HepG2 (cell line): ENCODE data around the gene IL11RA. TPM values are rescaled to one million over a fixed set of nuclear protein-coding genes. Genes with fewer than 3 reads are reported as not detected.

ENCODE experiments used
- ATM ChIP-seq: fragments of 450-650 bp; IDR thresholded peaks from 2 replicates; pipeline ENCODE4 v1.7.1; 2017; ENCODE audit warnings: mild to moderate bottlenecking, borderline replicate concordance
- FOXM1 ChIP-seq: sonication (generic); formaldehyde crosslinking; IDR thresholded peaks from 2 replicates; pipeline ENCODE4 v1.5.0; 2020; ENCODE audit warnings: missing genetic modification reagents
- HNF4A ChIP-seq: sonication (generic); formaldehyde crosslinking; IDR thresholded peaks from 2 replicates; pipeline ENCODE4 v1.4.0; 2020; ENCODE audit warnings: missing genetic modification reagents
- JARID2 ChIP-seq: sonication (generic); formaldehyde crosslinking; IDR thresholded peaks from 2 replicates; pipeline ENCODE4 v1.8.1; 2023; ENCODE audit warnings: missing genetic modification reagents, inconsistent platforms; ENCODE audit not compliant: insufficient replicate concordance
- MTF1 ChIP-seq: sonication (generic); formaldehyde crosslinking; IDR thresholded peaks from 2 replicates; pipeline ENCODE4 v1.5.0; 2020; ENCODE audit warnings: missing genetic modification reagents
- NONO ChIP-seq, 2 experiments: fragments of 450-650 bp in 1 of 2; sonication (generic) in 1 of 2; formaldehyde crosslinking in 1 of 2; IDR thresholded peaks in 1 of 2; conservative IDR thresholded peaks in 1 of 2; 2 replicates each; pipeline versions ENCODE4 v1.6.1 to v1.8.0; 2017 to 2022; ENCODE audit warnings: mild to moderate bottlenecking in 1 of 2, missing genetic modification reagents in 1 of 2, moderate library complexity in 1 of 2
- RAD51 ChIP-seq: fragments of 450-650 bp; IDR thresholded peaks from 2 replicates; pipeline ENCODE4 v1.6.1; 2016; ENCODE audit warnings: borderline replicate concordance
- RFX3 ChIP-seq: IDR thresholded peaks from 2 replicates; pipeline ENCODE4 v1.6.1; 2016; ENCODE audit warnings: missing biosample characterization, missing genetic modification reagents
- SAP130 ChIP-seq: IDR thresholded peaks from 2 replicates; pipeline ENCODE4 v1.6.1; 2016; ENCODE audit warnings: low read depth
- TCF12 ChIP-seq, 2 experiments: fragments of 450-650 bp in 1 of 2; sonication (generic) in 1 of 2; formaldehyde crosslinking in 1 of 2; IDR thresholded peaks; 2 replicates each; pipeline versions ENCODE4 v1.6.1 to v1.8.0; 2017 to 2022; ENCODE audit warnings: antibody characterized with exemption in 1 of 2, mild to moderate bottlenecking in 1 of 2, missing genetic modification reagents in 1 of 2, moderate library complexity in 1 of 2
- TOE1 ChIP-seq: sonication (generic); formaldehyde crosslinking; IDR thresholded peaks from 2 replicates; pipeline ENCODE4 v1.4.0; 2020; ENCODE audit warnings: mild to moderate bottlenecking, missing genetic modification reagents
- XBP1 ChIP-seq: sonication (generic); formaldehyde crosslinking; IDR thresholded peaks from 2 replicates; pipeline ENCODE4 v1.5.0; 2020; ENCODE audit warnings: missing genetic modification reagents
- ZFP36L2 ChIP-seq: sonication (generic); formaldehyde crosslinking; IDR thresholded peaks from 2 replicates; pipeline ENCODE4 v1.4.0; 2020; ENCODE audit warnings: missing genetic modification reagents
- ZFP82 ChIP-seq: sonication (generic); formaldehyde crosslinking; IDR thresholded peaks from 2 replicates; pipeline ENCODE4 v1.5.1; 2020; ENCODE audit warnings: mild to moderate bottlenecking, missing genetic modification reagents, borderline replicate concordance
- ZMYM4 ChIP-seq: sonication (generic); formaldehyde crosslinking; IDR thresholded peaks from 2 replicates; pipeline ENCODE4 v1.8.1; 2023; ENCODE audit warnings: mild to moderate bottlenecking, missing genetic modification reagents
- ZNF224 ChIP-seq: sonication (generic); formaldehyde crosslinking; IDR thresholded peaks from 2 replicates; pipeline ENCODE4 v1.5.0; 2020; ENCODE audit warnings: mild to moderate bottlenecking, missing genetic modification reagents
- ZNF225 ChIP-seq: sonication (generic); formaldehyde crosslinking; IDR thresholded peaks from 2 replicates; pipeline ENCODE4 v1.4.0; 2020; ENCODE audit warnings: mild to moderate bottlenecking, missing genetic modification reagents
- ZNF333 ChIP-seq: sonication (generic); formaldehyde crosslinking; IDR thresholded peaks from 2 replicates; pipeline ENCODE4 v1.4.0; 2020; ENCODE audit warnings: mild to moderate bottlenecking, missing genetic modification reagents, borderline replicate concordance
- ZNF430 ChIP-seq: sonication (generic); formaldehyde crosslinking; IDR thresholded peaks from 2 replicates; pipeline ENCODE4 v1.9.0; 2021; ENCODE audit warnings: mild to moderate bottlenecking, missing genetic modification reagents
- ZNF782 ChIP-seq: sonication (generic); formaldehyde crosslinking; IDR thresholded peaks from 2 replicates; pipeline ENCODE4 v1.4.0; 2020; ENCODE audit warnings: missing genetic modification reagents, mild to moderate bottlenecking, borderline replicate concordance
- polyA plus RNA-seq, 8 experiments: library from polyadenylated mRNA; depleted of rRNA in 3 of 8; stranded (reverse) in 7 of 8; unstranded in 1 of 8; fragments of >200 nt; fragmentation: Illumina TruSeq in 4 of 8; extraction: Trizol in 4 of 8; gene quantifications; 2 replicates each; pipeline versions ENCODE4 v1.2.1 to v1.2.3, GENCODE V29; 2011 to 2016; ENCODE audit warnings: low read depth in 4 of 8, missing spikeins in 1 of 8, mixed read lengths in 1 of 8; ENCODE audit not compliant: insufficient read depth in 1 of 8
- total RNA-seq, 5 experiments: library from RNA; depleted of rRNA; stranded (reverse); fragments of >200 nt; fragmentation: Illumina TruSeq; extraction: Trizol; gene quantifications; 2 replicates each; pipeline ENCODE4 v1.2.3, GENCODE V29; 2016; ENCODE audit warnings: low read depth in 1 of 5
- TF ChIP-seq, protein P1 (sequence below): sonication (generic); formaldehyde crosslinking; IDR thresholded peaks from 2 replicates; pipeline ENCODE4 v1.5.0; 2020; ENCODE audit warnings: missing genetic modification reagents, mild to moderate bottlenecking, borderline replicate concordance
- TF ChIP-seq, protein P2 (sequence below): sonication (generic); formaldehyde crosslinking; IDR thresholded peaks from 2 replicates; pipeline ENCODE4 v1.4.0; 2020; ENCODE audit warnings: mild to moderate bottlenecking, low read depth, missing genetic modification reagents
- TF ChIP-seq, protein P3 (sequence below): sonication (generic); formaldehyde crosslinking; IDR thresholded peaks from 2 replicates; pipeline ENCODE4 v1.5.0; 2020; ENCODE audit warnings: missing genetic modification reagents
- TF ChIP-seq, protein P4 (sequence below): sonication (generic); formaldehyde crosslinking; IDR thresholded peaks from 2 replicates; pipeline ENCODE4 v1.4.0; 2020; ENCODE audit warnings: missing genetic modification reagents, borderline replicate concordance

IL11RA gene
- total and polyA plus RNA-seq, 2 of the 13 experiments (the other 11 are each of a cell fraction or from before 2014, with no cell fraction given): 2.0 to 4.2 TPM

DNA sequence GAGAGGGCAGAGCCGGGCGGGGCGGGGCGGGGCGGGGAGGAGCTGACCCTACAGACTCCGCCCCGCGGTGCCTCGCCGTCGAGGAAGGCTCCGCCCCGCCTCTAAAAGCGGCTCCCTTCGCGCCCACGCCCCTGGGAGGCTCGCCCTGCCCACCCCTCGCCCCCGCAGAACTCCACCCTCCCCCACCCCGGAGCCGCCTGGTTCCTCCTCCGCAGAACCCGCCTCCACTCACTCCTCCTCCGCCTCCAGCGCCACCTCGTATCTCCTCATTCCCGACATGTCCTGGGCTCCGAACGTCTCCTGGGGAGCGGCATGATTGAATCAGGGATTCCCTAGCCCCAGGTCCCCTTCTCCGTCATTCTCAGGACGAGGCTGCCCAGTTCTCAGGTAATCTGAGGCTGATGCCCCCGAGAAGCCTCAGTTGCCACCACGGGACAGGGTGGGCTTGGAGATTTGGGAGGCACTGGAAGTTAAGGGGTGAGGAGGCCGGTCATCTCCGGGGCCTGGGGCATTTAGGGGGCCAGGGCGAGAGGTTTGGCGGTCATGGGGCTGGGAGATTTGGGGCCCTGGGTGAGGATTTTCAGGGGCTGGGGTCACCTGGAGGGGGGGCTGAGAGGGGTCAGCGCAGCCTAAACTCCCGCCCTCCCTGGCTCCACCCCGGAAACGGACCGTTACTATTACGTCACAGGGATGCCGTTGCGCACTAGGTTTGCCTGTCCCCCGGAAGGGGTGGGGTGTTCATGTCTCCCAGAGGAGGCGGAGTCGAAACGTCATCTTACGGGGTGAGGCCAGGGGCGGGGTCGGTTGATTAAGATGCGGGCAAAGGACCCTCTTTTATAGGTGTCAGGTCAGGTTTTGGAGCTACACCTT is 13.6 kb downstream of the IL11RA start (continued):
- TF ChIP-seq ZFP36L2 (no peak), TOE1 (CRISPR knock-in tag) (no peak), SAP130 (CRISPR knock-in tag) (peak; percentile 16; the same call in 1 of the 2 replicates), ZNF333 (CRISPR knock-in tag) (no peak), ZNF782 (CRISPR knock-in tag) (no peak), NONO (IDR thresholded peaks at IDR 0.05) (no peak), NONO (CRISPR knock-in tag; conservative IDR thresholded peaks at IDR 0.05) (no peak), ZNF225 (CRISPR knock-in tag) (no peak), ZMYM4 (CRISPR knock-in tag) (peak; percentile 8; the same call in 1 of the 2 replicates), TCF12 (IDR thresholded peaks at IDR 0.05) (no peak), TCF12 (CRISPR knock-in tag; IDR thresholded peaks at IDR 0.05) (no peak), FOXM1 (CRISPR knock-in tag) (no peak), ATM (no peak), MTF1 (CRISPR knock-in tag) (no peak), ZFP82 (CRISPR knock-in tag) (no peak), HNF4A (CRISPR knock-in tag) (no peak), ZNF430 (CRISPR knock-in tag) (0 out of 2 replicates have a peak, but pooled peaks have one; percentile 21), RFX3 (no peak), ZNF224 (no peak), RAD51 (no peak), JARID2 (CRISPR knock-in tag) (no peak), XBP1 (CRISPR knock-in tag) (no peak)
- TF ChIP-seq, protein P1, sequence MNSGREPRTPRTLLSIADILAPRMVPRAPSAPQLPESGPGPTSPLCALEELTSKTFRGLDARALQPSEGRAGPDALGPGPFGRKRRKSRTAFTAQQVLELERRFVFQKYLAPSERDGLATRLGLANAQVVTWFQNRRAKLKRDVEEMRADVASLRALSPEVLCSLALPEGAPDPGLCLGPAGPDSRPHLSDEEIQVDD (CRISPR knock-in tag): no peak
- TF ChIP-seq, protein P2, sequence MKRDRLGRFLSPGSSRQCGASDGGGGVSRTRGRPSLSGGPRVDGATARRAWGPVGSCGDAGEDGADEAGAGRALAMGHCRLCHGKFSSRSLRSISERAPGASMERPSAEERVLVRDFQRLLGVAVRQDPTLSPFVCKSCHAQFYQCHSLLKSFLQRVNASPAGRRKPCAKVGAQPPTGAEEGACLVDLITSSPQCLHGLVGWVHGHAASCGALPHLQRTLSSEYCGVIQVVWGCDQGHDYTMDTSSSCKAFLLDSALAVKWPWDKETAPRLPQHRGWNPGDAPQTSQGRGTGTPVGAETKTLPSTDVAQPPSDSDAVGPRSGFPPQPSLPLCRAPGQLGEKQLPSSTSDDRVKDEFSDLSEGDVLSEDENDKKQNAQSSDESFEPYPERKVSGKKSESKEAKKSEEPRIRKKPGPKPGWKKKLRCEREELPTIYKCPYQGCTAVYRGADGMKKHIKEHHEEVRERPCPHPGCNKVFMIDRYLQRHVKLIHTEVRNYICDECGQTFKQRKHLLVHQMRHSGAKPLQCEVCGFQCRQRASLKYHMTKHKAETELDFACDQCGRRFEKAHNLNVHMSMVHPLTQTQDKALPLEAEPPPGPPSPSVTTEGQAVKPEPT: no peak
- TF ChIP-seq, protein P3, sequence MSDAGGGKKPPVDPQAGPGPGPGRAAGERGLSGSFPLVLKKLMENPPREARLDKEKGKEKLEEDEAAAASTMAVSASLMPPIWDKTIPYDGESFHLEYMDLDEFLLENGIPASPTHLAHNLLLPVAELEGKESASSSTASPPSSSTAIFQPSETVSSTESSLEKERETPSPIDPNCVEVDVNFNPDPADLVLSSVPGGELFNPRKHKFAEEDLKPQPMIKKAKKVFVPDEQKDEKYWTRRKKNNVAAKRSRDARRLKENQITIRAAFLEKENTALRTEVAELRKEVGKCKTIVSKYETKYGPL (CRISPR knock-in tag): no peak
- TF ChIP-seq, protein P4, sequence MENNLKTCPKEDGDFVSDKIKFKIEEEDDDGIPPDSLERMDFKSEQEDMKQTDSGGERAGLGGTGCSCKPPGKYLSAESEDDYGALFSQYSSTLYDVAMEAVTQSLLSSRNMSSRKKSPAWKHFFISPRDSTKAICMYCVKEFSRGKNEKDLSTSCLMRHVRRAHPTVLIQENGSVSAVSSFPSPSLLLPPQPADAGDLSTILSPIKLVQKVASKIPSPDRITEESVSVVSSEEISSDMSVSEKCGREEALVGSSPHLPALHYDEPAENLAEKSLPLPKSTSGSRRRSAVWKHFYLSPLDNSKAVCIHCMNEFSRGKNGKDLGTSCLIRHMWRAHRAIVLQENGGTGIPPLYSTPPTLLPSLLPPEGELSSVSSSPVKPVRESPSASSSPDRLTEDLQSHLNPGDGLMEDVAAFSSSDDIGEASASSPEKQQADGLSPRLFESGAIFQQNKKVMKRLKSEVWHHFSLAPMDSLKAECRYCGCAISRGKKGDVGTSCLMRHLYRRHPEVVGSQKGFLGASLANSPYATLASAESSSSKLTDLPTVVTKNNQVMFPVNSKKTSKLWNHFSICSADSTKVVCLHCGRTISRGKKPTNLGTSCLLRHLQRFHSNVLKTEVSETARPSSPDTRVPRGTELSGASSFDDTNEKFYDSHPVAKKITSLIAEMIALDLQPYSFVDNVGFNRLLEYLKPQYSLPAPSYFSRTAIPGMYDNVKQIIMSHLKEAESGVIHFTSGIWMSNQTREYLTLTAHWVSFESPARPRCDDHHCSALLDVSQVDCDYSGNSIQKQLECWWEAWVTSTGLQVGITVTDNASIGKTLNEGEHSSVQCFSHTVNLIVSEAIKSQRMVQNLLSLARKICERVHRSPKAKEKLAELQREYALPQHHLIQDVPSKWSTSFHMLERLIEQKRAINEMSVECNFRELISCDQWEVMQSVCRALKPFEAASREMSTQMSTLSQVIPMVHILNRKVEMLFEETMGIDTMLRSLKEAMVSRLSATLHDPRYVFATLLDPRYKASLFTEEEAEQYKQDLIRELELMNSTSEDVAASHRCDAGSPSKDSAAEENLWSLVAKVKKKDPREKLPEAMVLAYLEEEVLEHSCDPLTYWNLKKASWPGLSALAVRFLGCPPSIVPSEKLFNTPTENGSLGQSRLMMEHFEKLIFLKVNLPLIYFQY (CRISPR knock-in tag): no peak
